GM12872 (cell line): ENCODE data around the gene GPATCH1.

Source experiments
- CTCF ChIP-seq: IDR thresholded peaks from 3 replicates; pipeline ENCODE4 v1.5.1; 2011; ENCODE audit warnings: low read depth, mild to moderate bottlenecking, low read length, moderate library complexity; ENCODE audit not compliant: insufficient read depth

GPATCH1 gene

GRCh38 chr19:33175156-33175782, 94.3 kb downstream of the GPATCH1 start:
- TF ChIP-seq CTCF: no peak

DNA sequence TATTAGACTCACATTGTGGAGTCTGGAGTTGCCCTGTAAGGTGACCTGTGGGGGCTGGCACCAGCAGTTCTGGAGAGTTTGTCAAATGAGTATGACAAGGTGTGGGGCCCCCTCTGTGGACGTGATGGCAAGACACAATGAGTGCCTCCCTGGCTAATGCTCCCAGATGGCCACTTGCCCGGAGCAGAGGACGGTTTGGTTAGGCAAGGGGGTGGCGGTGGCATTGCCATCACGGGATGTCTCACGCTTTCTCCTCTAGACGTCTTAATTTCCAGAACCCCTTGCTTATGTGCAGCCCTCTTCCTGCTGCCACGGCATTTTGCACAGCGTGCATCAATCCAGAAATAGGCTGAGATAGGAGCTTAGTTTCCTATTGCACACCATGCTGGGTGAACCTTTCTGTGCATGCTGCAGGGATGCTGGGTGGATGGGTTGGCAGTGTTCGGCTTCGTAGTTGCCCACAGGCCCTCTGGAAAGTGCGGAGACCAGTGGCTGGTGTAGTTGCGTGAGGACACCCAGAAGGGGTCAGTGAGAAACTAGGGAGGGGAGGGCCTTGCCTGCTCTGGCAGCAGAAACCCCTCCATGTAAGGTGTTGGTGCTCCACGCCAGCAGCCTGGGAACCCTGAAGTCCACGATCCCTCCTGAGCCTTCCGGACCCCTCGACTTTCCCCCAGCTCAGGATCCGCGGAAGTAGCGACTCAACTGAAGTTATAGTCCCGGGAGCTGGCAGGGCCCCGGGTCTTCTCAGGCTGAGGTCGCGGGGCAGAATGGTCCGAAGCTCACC, 95.1 kb downstream of the GPATCH1 start:
- TF ChIP-seq CTCF: no peak

DNA sequence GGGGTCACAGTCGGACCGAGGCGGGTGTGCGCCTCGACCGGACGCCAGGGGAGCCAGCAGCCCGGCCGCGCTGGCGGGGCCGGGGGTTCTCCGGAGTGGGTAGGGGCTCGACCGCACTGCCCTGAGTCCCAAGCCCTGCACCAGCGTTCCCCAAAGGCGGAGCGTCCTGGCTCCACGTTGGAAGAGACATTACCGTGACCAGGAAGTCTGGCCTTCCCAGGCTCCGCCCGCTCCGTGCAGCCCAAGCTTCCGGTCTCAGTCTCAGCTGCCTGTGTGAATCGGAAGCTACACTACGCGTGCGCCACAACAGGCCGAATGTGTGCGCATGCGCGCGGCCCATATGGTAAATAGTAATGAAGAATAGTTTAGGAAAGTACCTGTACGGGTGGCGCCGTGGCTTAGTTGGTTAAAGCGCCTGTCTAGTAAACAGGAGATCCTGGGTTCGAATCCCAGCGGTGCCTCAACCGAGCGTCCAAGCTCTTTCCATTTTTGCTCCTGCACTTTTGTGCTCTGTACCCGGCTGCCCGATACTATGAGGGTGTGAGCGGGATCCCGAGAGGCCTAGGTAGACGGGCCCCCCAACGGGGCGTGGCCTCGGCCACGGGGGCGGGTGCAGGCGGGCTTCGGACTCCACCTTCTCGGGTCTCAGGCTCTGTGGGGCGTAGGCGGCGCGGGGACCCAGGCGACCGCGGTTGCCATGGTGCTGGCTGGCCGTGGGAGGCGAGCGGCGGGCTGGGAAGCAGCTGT, 95.9 kb downstream of the GPATCH1 start:
- TF ChIP-seq CTCF: peak; percentile 30; the same call in 1 of the 3 replicates

DNA sequence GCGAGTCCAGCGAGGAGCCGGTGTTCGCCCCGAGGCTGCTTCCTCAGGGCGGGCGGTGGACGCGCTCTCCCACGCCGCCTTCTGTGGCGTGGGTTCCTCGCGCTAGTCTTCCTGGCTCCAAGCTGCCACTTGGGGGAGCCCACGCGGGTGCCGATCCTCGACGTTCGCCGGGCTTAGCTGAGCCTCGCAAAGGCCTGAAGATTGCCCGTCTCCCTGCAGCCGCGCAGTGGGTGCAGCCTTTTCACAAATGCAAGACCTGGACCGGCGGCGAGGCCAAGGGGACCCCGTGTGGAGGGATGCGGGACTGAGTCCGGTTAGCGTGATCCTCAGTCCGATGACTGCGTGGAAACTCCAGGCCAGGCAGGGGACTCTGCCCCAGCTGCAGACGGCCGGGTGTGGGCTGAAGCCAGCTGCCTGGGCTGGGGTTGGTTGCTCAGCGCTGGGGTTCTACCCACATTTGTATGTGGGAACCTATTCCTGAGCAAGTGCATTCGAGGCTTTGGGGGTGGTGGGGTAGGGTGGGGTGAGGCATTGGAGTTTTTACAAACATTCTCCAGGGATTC, 96.5 kb downstream of the GPATCH1 start:
- peak; percentile 41; the same call in 2 of the 3 replicates for TF ChIP-seq CTCF
